GM12875 (cell line): ENCODE data around the gene CD244.

Experiments
- H3K4me3 ChIP-seq: one replicate; pipeline ENCODE4 v1.5.1; 2011; ENCODE audit warnings: low read depth, low read length, control low read depth
- TF ChIP-seq, protein P1 (sequence below): IDR thresholded peaks from 2 replicates; pipeline ENCODE4 v1.5.1; 2011; ENCODE audit warnings: low read depth, mild to moderate bottlenecking, control low read depth, inconsistent platforms, low read length, moderate library complexity, borderline replicate concordance; ENCODE audit not compliant: insufficient read depth

CD244 gene

GRCh38 chr1:160865337-160865736 lies 2.6 kb upstream of the CD244 start:
- TF ChIP-seq, protein P1, sequence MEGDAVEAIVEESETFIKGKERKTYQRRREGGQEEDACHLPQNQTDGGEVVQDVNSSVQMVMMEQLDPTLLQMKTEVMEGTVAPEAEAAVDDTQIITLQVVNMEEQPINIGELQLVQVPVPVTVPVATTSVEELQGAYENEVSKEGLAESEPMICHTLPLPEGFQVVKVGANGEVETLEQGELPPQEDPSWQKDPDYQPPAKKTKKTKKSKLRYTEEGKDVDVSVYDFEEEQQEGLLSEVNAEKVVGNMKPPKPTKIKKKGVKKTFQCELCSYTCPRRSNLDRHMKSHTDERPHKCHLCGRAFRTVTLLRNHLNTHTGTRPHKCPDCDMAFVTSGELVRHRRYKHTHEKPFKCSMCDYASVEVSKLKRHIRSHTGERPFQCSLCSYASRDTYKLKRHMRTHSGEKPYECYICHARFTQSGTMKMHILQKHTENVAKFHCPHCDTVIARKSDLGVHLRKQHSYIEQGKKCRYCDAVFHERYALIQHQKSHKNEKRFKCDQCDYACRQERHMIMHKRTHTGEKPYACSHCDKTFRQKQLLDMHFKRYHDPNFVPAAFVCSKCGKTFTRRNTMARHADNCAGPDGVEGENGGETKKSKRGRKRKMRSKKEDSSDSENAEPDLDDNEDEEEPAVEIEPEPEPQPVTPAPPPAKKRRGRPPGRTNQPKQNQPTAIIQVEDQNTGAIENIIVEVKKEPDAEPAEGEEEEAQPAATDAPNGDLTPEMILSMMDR, result no peak
- no peak overlapping the region for H3K4me3 ChIP-seq

- TF ChIP-seq, protein P1, result no peak
- no peak overlapping the region for H3K4me3 ChIP-seq
Observed at GRCh38 chr1:160864173-160864572, 1.5 kb upstream of the CD244 start.

DNA sequence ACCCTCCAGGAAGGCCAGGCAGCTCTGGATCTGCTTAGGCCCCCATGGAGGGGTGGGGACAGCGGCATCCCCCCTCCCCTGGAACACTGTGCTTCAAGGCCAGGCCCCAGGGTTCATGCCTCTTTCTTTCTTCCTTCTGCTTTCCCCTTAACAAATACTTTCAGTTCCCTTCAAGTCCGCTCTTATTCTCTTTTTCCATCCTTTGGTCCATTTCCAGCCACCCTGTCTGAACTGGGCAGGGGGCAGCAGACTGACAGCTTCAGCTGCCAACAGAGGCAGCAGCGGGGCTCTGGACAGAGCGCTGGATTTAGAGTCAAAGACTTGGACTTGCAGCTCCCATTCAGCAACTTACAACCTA lies 1.1 kb upstream of the CD244 start:
- H3K4me3 ChIP-seq, result no peak overlapping the region

GRCh38 chr1:160863061-160863773 lies 530 bp upstream of the CD244 start:
- no peak overlapping the region for H3K4me3 ChIP-seq
- TF ChIP-seq, protein P1, result no peak

More for the DNA sequence above, 1.1 kb upstream of the CD244 start:
- TF ChIP-seq, protein P1, result no peak

DNA sequence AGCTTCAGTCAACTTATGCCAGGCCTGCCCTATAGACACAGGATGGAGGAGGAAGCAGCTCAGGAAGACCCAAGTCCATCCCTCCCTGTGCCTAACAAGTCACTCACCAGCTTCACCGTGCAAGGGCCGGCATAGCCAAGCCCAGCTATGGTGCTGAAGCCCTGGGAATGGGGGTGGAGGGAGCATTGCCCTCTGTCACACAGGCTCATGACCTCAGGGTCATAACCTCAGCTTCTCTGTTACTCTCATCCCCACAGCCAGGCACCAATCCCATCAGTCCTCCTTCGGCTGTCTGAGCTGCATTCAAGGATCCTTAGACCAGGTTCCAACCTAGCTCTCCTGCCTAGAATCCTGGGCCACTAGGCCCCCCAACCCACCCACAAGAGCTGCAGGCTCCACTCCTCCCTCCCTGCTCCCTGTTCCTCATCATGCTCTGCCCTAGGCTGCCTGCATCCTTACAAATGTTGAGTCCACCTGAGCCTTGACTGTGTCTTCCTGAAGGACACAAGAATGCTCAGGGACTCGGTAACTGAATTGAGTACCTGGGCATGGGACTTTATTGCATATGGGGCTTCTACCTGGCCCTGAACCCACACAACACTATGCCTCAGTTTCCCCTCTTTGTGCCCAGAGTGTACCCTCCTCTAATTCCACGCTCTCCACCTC lies 1.7 kb downstream of the CD244 start:
- TF ChIP-seq, protein P1, result no peak
- no peak overlapping the region for H3K4me3 ChIP-seq

- TF ChIP-seq, protein P1, result no peak
Observed at GRCh38 chr1:160859166-160859565, 3.5 kb downstream of the CD244 start.

GRCh38 chr1:160858507-160858906 lies 4.2 kb downstream of the CD244 start:
- no peak overlapping the region for H3K4me3 ChIP-seq
- TF ChIP-seq, protein P1, result no peak

More at GRCh38 chr1:160859166-160859565, 3.5 kb downstream of the CD244 start:
- H3K4me3 ChIP-seq, result no peak overlapping the region
